Fibroblast of the conjunctiva (primary cell): ENCODE data around the gene CELF3.
"Not testable (repeated sequence)": the region's sequence is repeated elsewhere in the genome, so short reads cannot be mapped to it uniquely, and the experiment has no call there.

Experiments used
- DNase-seq: peaks from one replicate; pipeline ENCODE4 v3.0.0-alpha.2; 2010; ENCODE audit warnings: low read depth

Gene CELF3

DNA sequence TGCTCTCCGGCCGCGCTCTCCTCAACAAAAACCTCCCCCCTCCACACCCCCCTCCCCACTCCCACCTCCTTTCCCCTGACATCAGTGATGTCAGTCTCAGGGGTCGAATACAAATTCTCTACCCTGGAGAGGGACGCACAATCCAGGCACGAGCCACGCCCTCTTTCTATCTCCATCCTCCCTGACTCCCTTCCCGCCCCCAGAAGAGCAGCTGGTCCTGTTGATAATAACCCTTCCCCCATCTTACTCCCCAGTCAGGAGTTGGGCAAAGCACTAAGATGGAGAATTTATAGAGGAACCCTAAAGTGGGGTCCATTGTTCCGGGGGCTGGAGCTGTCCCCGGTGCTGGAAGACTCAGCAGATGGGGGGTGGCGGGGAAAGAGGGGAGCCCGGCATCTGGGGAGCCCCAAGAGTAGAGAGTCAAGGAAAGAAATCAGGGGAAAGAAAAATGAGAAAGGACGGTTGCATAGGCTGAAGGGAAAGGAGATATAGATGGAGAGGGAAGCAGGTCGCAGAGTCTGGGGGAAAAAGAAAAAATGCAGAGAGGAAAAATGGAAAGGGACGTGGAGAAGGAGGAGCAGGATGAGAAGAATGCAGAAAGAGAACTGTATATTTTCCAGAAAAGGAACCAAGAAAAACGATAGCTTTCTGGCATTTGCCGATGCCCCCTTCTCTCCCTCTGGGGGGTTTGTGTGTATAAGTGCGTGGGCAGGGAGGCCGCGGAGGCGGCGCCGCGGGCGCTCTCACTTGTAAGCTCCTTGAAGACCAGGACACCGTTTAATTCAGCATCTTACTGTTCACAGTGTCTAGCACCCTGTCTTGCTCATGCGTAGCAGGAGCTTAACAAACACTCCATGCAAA lies at the start of gene CELF3:
CELF3 (minus strand) TSS at position 33 of the 861 bp plus-strand sequence. CDS start 783 bp downstream, outside the sequence.
- no peak for DNase-seq

DNA sequence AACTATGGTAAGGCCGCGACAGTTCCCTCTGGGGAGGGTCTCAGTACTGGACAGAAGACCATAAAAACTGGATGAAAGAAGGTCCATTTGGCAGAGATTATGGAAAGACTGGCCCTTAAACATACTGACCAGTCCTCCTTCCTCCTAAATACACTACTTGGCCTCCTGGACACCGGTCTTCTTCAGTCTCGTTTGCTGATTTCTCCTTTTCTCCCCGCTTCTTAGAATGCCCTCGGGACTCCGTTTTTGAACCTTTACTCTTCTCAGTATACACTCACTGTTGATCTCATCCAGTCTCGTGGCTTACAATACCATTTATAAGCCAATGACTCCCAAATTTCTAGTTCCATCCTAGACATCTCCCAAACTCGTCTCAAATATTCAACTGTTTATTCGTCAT lies 47.4 kb upstream of the CELF3 start:
- no peak for DNase-seq

DNA sequence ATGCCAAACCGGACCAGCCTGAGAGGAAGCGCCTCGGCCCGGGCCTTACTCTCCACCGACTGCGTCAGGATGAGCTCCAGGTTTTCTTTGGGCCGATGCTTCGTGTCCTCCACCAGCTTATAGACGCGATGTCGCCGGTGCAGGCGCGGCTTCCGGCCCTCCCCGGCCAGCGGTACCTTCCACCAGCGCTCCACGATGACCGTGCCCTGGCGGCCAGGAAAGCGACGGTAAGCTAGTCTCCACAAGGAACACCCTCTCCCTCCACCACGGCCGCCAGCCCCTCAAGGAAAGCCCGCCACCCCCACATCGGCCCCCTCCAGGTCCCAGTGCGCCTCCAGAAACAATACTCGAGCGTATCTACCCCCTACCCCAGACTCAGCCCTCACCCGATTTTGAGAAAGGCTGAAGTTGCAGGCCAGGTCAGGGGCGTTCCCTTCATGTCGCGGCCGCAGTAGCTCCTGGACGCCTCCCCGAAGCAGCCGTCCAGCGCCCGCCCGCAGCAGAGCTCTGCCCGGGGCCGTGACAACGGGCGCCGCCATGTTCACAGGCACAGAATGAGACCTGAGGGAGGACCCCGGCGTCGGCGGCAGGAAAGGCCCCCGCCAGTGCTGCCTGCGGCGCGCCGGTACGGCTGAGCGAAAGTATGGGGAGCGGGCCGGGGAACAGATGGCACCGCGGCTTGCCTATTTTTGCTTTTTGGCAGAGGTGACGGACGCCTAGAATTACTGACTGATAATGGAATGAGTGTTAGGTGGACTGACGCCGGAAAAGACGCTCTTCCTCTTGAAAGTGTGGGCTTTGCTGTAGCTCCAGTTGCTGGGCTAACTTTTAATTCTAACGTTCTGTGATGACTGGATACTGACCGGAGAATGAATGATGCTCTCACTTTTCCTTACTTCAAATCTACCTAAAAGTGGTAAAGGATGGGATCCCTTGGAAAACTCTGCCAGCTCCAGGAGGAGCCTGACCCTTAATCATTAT lies 46.6 kb upstream of the CELF3 start, which contains the start of gene MRPL9:
MRPL9 (minus strand) TSS at position 556 of the 981 bp plus-strand sequence; CDS start at position 539, 17 bp downstream.
- DNase-seq: peak; percentile 48

DNA sequence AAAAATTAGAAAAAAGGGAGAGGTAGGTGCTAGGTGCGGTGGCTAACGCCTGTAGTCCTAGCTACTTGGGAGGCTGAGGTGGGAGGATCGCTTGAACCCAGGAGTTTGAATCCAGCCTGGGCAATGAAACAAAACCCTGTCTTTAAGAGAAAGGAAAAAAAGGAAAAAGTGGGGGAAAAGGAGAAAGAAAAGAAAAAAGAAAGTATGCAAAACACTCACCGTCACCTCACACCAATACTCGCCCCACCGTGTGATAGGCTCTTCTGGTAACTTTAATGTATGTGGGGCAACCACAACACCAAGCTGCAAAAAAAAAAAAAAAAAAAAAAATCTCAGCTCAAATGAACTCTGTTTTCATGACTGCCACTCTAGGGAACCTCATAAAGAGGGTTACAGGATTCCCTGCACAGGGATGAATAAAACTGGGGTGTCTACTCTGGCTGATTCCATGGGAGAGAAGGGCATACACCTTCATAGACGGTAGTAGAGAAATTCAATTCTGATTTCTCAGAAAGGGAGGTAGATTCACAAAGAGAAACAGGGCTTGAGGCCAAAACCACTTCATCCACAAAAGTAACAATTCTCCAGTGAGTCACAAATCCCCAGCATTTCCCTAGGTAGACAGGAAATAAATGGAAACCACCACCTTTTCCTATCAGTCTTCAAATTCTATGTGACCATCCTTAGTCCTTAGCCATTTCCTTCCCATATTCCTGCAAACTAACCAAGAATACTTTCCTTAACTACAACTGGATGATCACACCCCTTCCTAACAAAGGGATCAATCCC lies 44.2 kb upstream of the CELF3 start:
- DNase-seq: no peak

DNA sequence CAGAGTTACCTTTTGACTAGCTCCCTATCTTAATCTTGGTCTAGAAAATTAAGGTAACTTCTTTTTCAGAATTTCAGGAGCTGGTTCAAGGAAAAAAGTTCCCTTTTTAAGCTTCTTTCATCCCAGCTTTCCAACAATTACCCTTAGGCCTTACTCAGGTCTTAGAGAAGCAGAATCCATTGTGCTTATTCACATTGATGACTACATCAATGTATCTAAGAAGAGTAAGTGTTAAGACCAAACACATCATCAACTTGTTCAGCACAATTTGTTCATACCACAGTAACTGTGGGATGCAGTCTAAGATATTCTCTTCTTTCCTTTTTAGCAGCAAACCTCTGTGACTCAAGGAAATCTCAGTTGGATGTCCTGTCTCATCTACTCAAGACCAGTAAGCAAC lies 42.6 kb upstream of the CELF3 start:
- DNase-seq: no peak

DNA sequence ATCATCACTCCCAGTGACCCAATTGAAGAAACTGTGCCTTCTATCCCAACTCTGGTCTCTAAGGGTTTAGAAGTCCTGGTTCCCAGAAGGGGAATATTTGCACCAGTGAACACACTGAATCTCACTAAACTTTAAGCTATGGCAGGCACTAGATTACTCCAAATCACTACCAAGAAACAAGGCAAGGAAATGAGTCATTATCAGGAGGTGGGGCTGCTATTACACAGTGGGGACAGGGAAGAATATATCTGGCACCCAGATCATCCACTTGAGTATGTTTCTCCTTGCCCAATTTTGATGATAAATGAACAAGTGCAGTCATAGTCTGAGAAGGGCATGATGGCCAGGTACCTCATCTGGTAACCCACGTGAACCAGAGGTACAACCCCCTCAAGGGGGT lies 39.7 kb upstream of the CELF3 start:
- DNase-seq: no peak

DNA sequence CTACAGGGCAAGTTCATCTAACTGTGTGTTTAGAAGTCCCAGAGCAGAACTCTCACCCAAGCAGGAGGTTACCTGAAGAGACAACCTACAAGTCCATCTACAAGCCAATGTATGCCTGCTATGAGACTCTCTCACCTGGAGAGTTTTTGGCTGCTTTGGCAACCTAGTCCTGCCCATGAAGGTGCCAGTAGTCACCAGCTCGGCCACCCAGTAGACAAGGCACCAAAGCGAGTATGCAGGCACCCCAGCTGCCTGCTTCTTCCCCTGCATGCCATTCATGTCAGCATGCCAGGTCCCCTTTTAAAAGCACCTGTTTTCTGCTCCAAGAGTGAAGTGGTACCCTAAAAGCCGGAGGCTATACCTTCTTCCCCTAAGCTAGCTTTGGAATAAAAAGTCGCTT lies 24.9 kb upstream of the CELF3 start:
- DNase-seq: no peak

DNA sequence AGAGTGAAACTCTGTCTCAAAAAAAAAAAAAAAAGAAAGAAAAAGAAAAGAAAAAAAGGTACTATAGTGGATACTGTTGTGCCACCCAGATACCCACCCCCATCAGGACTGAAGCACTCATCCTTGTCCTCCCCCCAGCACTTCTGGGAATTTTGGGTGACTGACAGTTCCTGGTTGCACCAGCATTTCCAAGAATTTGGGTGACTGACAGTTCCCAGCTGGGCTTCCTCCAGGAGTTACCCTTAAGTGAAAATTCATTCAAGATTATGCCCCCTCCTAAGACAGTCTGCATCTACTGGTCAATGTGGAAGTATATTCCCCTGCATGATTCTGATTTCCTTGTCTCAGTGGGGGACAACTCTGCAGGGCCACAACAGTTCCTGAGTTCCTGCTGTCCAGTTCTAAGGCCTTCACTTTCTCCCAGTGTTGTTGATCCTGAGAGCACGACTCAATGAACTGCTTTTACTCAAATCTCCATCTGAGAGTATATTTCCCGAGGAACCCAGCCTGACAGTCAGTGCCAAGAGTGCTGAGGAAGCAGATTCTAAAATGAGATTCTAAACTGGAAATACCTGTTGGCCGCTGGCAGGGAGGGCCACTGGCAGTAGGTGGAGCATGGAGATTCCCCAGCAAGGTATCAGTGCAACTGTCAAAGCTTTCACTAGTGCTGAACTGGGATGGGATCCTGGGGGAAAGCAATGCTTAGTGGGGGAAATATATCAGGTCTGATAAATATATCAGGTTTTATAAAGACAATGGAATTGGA lies 23.2 kb upstream of the CELF3 start:
- DNase-seq: no peak

DNA sequence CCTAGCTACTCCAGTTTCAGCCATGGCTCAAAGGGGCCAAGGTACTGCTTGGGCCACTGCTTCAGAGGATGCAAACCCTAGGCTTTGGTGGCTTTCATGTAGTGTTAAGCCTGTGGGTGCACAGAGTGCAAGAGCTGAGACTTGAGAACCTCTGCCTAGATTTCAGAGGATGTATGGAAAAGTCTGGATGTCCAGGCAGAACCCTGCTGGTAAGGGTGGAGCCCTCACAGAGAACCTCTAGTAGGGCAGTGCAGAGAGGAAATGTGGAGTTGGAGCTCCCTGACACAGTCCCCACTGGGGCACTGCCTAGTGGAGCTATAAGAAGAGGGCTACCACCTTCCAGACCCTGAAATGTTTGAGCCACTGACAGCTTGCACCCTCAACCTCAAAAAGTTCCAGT lies 20.9 kb upstream of the CELF3 start:
- DNase-seq: no peak

DNA sequence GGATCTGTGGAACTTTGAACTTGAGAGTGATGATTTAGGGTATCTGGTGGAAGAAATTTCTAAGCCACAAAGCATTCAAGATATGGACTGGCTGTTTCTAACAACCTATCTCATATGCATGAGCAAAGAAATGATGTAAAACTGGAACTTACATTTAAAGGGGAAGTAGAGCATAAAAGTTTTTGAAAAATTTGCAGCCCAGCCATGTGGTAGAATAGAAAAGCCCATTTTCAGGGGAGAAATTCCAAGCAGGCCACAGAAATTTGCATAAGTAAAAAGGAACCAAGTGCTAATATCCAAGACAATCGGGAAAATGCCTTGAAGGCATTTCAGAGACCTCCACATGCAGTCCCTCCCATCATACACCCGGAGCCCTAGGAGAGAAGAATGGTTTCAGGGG lies 20.4 kb upstream of the CELF3 start:
- no peak for DNase-seq

DNA sequence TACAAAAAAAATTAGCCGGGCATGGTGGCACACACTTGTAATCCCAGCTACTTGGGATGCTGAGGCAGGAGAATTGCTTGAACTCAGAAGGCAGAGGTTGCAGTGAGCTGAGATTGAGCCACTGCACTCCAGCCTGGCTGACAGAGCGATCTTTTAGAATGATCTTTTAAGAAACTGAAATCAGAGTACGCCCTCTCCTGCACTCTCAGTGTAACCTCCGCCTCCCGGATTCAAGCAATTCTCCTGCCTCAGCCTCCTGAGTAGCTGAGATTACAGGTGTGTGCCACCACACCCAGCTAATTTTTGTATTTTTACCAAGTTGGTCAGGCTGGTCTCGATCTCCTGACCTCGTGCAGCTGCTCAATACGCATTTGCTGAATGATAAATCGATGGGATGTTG lies 17.4 kb upstream of the CELF3 start:
- not testable (repeated sequence) for DNase-seq

DNA sequence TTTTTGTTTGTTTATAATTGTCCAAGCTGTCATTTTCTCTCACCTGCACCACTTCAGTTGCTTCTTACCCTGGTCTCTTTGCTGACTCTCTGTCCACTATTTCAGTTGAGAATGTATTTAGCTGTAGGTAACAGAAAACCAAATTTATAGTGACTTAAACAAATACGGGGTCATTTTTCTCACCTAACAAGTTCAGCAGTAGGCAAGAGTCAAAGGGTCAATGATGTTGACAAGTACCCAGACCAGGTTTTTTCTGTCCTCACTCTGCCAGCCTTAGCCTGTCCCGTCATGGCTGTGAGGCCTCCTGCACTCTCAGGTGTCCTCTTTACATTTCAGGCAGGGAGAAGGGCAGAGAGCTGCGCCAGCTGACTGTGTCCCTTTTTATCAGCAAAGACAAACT lies 16.5 kb upstream of the CELF3 start:
- DNase-seq: no peak

DNA sequence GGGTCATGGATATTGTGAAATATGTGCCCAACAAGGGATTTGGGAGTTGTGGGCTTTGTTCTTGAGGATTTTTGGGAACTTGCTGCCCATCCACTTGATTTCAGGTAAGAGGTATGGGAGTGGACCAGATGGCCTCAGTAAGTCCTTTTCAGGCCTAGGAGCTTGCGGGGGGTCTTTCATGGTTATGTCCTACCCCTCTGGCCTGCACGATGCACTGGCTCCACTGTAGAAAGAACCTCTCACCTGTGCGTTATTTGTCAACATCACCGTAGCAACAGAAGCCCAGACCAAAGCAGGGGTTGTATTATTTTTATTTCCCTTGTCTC lies 13.3 kb upstream of the CELF3 start:
- DNase-seq: no peak

DNA sequence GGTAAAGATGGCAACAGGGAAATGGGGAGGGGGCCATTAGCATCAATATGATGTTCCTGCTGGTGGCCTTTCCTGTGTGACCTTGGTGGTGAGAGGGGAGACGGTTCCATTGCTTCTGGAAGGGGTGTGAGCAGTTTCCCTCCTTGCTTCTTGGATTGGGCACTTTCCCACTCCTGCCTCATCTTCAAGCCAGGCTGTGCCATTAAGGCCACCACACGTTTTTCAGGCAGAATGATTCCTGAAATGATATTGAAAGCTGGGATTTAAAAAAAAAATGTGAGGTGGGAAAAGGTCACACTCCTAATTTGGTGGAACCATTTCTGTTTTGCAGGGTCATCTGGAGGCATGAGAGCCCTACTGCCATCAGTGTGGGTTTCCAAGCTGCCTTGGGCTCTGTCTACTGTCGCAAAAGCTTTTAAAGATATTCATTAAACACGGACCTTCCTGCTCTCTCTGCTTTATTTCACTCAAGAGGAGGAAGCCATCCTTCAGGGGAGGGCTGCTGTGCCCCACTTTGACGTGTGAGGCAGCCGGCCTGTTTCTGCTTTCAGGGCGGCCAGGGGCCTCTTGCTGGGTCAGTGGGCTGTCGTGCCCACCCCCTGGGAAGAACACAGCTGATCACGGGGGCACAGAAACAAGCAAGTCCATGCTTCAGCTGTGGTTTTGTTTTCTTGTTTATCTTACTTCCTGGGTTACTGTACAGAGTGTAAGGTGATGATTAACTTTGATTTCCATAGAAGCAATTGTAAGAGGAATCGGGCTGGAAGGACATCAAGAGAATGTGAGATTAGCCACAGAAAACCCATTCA lies 12.8 kb upstream of the CELF3 start:
- no peak for DNase-seq

DNA sequence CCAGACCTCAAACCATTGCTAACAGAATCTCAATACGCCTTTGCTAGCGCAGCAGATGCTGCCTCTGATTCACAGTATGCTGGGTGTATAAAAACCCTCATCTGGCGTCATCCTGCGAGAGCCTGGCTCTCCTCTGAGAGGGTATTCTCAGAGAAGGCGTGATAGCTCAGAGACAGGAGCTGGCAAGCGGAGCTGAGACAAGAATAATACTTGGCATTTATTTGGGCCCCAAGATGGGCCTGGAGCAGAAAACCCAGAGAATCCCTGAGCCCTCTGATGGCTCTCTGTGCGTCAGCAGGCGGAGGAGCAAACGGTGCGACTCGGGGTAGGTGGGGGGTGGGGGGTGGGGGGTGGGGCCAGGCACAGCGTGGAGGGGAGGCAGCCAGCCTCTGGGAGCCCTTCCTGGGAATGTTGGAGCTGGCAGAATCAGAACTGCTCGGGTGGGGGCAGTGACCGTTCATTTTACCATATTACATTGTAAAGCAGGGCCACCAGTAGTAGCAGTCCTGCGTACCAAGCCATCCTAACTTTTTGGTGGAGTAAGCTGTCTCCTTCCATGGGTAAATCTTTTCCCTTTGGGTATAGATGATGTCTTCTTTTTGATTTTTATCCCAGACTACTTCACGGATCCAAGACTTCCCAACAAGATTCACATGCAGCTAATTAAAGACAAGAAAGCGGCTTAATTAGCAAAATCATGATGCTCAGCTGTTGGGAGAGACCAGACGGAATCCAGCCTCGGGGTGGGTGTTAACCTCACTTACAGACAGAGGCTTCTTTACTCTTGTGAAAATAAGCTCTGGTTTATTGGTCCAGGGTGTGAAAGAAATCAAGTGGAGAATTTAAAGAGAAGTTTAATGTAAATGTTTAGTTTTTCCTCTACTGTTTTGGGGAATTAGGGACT lies 11.8 kb upstream of the CELF3 start:
- no peak for DNase-seq

DNA sequence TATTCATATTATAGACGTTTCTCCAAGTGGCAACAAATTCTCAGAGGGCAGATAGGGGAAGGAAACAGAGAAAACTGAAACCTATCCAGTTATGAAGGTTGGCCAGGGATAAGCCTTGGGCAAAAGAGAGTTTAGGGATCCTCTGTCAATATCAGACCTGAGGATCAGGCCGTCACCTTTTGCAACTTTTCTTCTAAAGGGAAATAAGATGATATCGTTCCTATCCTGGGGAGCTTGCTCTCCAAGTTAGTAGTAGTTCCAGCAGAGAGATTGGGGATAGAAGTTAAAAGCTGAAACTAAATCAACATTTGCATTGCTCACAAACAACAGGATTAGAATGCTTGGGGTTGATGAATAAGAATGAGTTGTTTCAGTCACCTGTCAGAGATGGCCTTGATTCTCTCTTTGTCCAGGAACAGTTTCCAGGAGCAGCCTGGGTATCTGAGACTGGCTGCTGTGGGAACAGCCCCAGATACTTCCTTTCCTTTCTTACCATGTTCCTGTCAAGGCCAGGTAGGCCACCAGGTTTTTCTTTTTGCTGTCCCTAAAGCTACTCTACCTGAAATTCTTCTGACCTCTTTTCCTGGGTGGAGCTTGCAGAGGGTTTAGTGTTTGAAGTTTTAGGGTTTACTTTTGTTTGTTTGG lies 7.2 kb upstream of the CELF3 start:
- DNase-seq: no peak

DNA sequence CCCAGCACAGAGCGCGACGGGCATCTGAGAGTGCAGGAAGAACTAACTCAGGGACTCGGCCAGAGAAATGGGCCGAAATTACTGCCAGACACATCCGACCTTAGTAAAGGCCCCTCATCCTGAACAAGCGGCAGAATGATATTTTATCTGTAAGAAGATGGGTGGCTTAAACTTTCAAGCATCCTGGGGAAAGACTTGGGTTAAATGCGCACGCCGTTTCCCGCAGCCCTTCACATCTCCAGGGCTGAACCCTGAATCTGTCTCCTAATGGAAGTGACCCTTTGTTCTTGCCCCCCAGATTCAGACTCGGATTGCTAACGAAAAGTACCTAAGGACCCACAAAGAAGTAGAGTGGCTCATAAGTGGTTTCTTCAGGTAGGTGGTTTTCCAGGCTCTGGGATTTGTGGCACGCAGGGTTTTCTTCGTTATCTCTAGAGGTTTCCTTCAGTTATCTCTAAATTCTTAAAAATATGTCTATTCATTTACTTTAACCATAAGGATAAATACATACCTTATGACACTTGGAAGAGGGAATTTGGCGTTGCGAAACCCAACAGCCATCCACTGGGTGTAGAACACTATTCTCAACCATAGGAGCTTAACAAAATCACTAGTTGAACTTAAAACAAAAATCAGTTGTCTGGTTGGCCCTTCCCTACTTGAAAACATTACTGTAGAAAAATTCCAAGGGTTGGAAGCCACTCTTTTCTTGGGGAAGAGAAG lies 5.3 kb upstream of the CELF3 start:
- no peak for DNase-seq
